ENCODE measurements around the gene ZNF595.
A peak's percentile ranks its signal among the peaks of the same experiment; 100 is the strongest.
"Not testable (repeated sequence)": the region's sequence is repeated elsewhere in the genome, so short reads cannot be mapped to it uniquely, and the experiment has no call there.

The ZNF595 gene

GRCh38 chr4:121408-122084 is 68.4 kb downstream of the ZNF595 start:
- no peak overlapping the region for H3K27ac Mint-ChIP-seq
- no peaks in the 10 kb centered on the region for H3K27me3 Mint-ChIP-seq
- peaks cover 22% of the 10 kb centered on the region for H3K36me3 Mint-ChIP-seq
- H3K9me3 Mint-ChIP-seq: peaks cover 5% of the 10 kb centered on the region
- H3K4me1 Mint-ChIP-seq: peaks cover 41% of the 10 kb centered on the region
- peak overlapping the region; percentile 60 for H3K4me3 Mint-ChIP-seq

GRCh38 chr4:123922-124274 is 70.8 kb downstream of the ZNF595 start:
- not testable (repeated sequence) for H3K27me3 Mint-ChIP-seq, H3K9me3 Mint-ChIP-seq, H3K27ac Mint-ChIP-seq
- peaks cover 41% of the 10 kb centered on the region for H3K4me1 Mint-ChIP-seq
- peak overlapping the region; percentile 99 for H3K4me3 Mint-ChIP-seq
- peaks cover 23% of the 10 kb centered on the region for H3K36me3 Mint-ChIP-seq

- peaks cover 41% of the 10 kb centered on the region for H3K4me1 Mint-ChIP-seq
- peak within 1 kb of the TSS; percentile 99 for H3K27ac Mint-ChIP-seq
- H3K9me3 Mint-ChIP-seq: no peaks in the 10 kb centered on the region
- H3K4me3 Mint-ChIP-seq: peak within 1 kb of the TSS; percentile 99
- no peaks in the 10 kb centered on the region for H3K27me3 Mint-ChIP-seq
- peaks cover 24% of the 10 kb centered on the region for H3K36me3 Mint-ChIP-seq
Observed at GRCh38 chr4:124275-125081, 71.4 kb downstream of the ZNF595 start, which contains the start of gene ZNF718. Gene ZNF718 (plus strand): TSS chr4:124501. CDS start chr4:124671, 170 bp downstream.

- no peaks in the 10 kb centered on the region for H3K9me3 Mint-ChIP-seq
- H3K27ac Mint-ChIP-seq: peak overlapping the region; percentile 99
- peaks cover 30% of the 10 kb centered on the region for H3K36me3 Mint-ChIP-seq
- no peaks in the 10 kb centered on the region for H3K27me3 Mint-ChIP-seq
- peak overlapping the region; percentile 99 for H3K4me3 Mint-ChIP-seq
- peaks cover 39% of the 10 kb centered on the region for H3K4me1 Mint-ChIP-seq
Observed at GRCh38 chr4:125091-125771, 72.1 kb downstream of the ZNF595 start.

- Mint-ChIP-seq H3K36me3 (peaks cover 30% of the 10 kb centered on the region), H3K27me3 (no peaks in the 10 kb centered on the region), H3K4me1 (peaks cover 33% of the 10 kb centered on the region), H3K4me3 (peak overlapping the region; percentile 99), H3K27ac (peak overlapping the region; percentile 99), H3K9me3 (no peaks in the 10 kb centered on the region)
Observed at GRCh38 chr4:125833-126232, 72.7 kb downstream of the ZNF595 start.

- Mint-ChIP-seq H3K4me1 (peaks cover 5% of the 10 kb centered on the region), H3K36me3 (peaks cover 37% of the 10 kb centered on the region), H3K27ac (no peak overlapping the region), H3K9me3 (peaks cover 4% of the 10 kb centered on the region), H3K27me3 (no peaks in the 10 kb centered on the region), H3K4me3 (no peak overlapping the region)
Observed at GRCh38 chr4:132483-132882, 79.4 kb downstream of the ZNF595 start.

Measured in activated naive CD4-positive, alpha-beta T cell treated with anti-CD3 and anti-CD28 coated beads, Interleukin-2, amount 50 U/mL, for 24 hours (primary cell).